Thyroid gland (tissue), 4 donors: Measurements from ENCODE around the gene RPL7A.

Source experiments
- CTCF ChIP-seq, 6 experiments: fragments of 200-600 bp in 3 of 6; fragments of 450-650 bp in 3 of 6; sonication (generic) in 3 of 6; IDR thresholded peaks; one replicate each; pipeline ENCODE4 v1.5.1; 2016 to 2019; ENCODE audit warnings: antibody characterized with exemption in 6 of 6, mild to moderate bottlenecking in 2 of 6, inconsistent platforms in 1 of 6, moderate library complexity in 1 of 6
- POLR2A ChIP-seq, 2 donors: fragments of 450-650 bp; IDR thresholded peaks; one replicate each; pipeline ENCODE4 v1.6.1; 2017; ENCODE audit warnings: antibody characterized with exemption in 2 of 2, mild to moderate bottlenecking in 2 of 2, moderate library complexity in 1 of 2

DNA sequence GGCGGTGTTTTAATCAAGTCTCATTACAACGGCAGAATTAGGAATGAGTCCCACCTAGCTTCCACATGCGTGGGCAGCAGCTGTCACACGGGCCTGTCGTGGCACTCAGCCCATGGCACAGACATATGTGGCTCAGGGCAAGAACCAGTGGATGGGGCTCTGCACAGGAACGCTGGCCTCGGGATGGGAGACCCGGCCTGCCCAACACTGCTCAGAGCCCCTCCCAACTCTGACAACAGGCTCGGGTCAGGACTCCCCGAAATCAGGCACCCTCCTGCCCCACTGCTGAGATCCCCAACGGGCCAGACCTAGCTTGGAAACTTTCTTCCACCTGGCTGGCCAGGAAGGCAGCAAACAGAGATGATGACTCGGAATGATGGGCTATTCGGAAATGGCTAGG, 7.1 kb upstream of the RPL7A start:
- no peak for TF ChIP-seq CTCF (IDR thresholded peaks at IDR 0.05)
- no peak for TF ChIP-seq POLR2A (IDR thresholded peaks at IDR 0.05)
